GM13977 (cell line): Measurements from ENCODE around the gene KRT75.

Experiments
- DNase-seq: peaks from one replicate; pipeline ENCODE4 v3.0.0; 2012; ENCODE audit warnings: low spot score
- CTCF ChIP-seq: IDR thresholded peaks from 2 replicates; pipeline ENCODE4 v1.5.1; 2012; ENCODE audit warnings: mild to moderate bottlenecking, control low read depth; ENCODE audit not compliant: insufficient read depth; ENCODE audit errors: extremely low read depth, missing control alignments
- in situ Hi-C: fragments of 300-500 bp; cut with MboI; formaldehyde crosslinking; loops from one replicate; pipeline ENCODE4 v1.12.0; 2022; ENCODE audit warnings: low sequenced_read_pairs, low pct_unique_long_range_greater_than_20kb, mixed read lengths, inconsistent platforms; ENCODE audit not compliant: unreplicated experiment

Gene KRT75

DNA sequence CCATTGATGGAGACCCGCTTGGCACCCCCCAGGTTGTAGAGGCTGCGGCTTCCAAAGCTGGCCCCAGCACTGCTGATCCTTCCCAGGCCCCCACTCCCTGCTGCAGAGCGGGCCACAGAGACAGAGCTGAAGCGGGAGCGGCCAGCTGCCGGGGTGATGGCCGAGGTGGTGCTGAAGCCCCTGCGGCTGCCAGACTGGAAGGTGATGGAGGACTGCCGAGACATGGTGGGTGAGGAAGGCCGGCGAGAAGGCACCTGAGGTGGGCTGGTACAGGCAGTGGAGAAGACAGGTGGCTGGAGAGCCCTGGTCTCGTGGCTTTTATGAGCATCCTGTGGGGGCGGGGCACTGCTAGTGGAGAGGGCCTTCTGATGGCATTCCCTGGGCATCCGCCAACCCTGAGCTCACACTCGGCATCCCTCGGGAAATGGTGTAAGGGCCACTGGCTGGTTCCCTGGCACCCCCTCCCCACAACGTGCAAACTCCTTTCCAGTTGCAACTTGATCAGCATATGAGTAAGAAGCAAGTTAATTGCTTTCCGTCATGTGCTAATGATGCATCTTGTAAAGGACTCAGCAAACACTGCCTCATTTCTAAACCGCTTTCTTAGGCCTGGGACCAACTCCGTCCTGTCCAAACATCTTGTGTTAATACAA, at the start of gene KRT75:
Gene KRT75 (minus strand): TSS at position 291 of the 653 bp plus-strand sequence. CDS start 67 bp downstream, at position 224.
- in situ Hi-C loops, result no loop called here
- no peak for DNase-seq

DNA sequence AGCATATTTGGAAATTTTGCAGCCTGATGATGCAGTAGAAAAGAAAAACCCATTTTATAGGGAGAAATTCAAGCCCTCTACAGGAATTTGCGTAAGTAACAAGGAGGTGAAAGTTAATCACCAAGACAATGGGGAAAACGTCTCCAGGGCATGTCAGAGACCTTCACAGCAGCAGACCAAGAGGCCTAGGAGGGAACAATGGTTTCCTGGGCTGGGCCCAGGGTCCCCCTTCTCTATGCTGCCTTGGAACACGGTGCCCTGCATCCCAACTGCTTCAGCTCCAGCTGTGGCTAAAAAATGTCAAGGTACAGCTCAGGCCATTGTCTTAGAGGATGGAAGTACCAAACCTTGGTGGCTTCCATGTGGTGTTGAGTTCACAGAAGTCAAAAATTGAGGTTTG, 45.9 kb upstream of the KRT75 start:
- no peak for TF ChIP-seq CTCF
- in situ Hi-C loops, result no loop called here
- DNase-seq, result no peak

More for the DNA sequence above, at the start of gene KRT75:
- no peak for TF ChIP-seq CTCF

- TF ChIP-seq CTCF, result no peak
- in situ Hi-C loops, result no loop called here
- no peak for DNase-seq
These were observed 43.5 kb upstream of the KRT75 start for GRCh38 chr12:52477651-52478050.

GRCh38 chr12:52474212-52474611, 40.0 kb upstream of the KRT75 start:
- TF ChIP-seq CTCF, result no peak
- in situ Hi-C loops, result no loop called here
- no peak for DNase-seq

DNA sequence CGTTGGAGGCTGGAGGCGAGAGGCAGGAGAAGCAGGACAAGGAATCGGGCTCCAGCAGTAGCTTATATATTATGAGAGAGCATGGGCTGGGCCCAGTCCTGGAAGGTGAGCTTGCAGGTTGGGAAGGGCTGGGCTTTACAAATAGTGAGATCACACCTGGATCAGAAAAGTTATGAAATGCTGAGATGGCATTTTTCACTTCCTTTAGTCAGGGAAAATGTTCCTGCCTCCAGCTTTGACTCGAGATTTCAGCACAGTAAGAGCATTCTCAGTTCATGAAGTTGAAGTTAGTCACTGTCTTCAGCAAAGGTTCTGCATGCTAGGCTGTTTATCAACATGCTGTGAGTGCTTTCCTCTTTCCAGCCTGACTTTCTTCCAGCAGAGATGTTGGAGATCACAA, 39.6 kb upstream of the KRT75 start, which contains the start of gene KRT6C:
Gene KRT6C (minus strand): TSS at position 38 of the 400 bp plus-strand sequence. CDS start 68 bp downstream, outside the sequence.
- no peak for DNase-seq
- in situ Hi-C loops, result no loop called here
- no peak for TF ChIP-seq CTCF

GRCh38 chr12:52469853-52470252, 35.7 kb upstream of the KRT75 start:
- no peak for TF ChIP-seq CTCF
- in situ Hi-C loops, result no loop called here
- DNase-seq, result no peak

DNA sequence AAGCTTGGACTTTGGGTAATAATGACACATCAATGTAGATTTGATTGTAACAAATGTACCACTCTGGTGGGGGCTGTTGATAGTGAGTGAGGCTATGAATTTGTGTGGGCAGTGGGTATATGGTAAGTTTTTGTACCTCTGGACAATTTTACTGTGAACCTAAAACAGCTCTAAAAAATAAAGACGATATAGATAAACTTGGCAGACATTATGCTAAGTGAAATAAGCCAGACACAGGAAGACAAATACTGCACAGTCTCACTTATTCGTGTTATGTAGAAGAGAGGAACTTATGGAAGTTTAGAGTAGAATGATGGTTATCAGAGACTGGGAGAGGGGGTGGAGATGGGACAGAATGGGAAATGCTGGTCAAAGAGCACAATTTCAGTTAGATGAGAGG, 30.7 kb upstream of the KRT75 start:
- in situ Hi-C loops, result no loop called here
- TF ChIP-seq CTCF, result no peak
- no peak for DNase-seq
